ENCODE measurements around the gene TACR2. TPM values are rescaled to one million over a fixed set of nuclear protein-coding genes. Genes with fewer than 3 reads are reported as not detected.

The TACR2 gene
- total and polyA plus RNA-seq, 2 donors (not counting 3 experiments of a cell fraction or from before 2014, with no cell fraction given): 0.19 TPM; not detected in 1

GRCh38 chr10:69383558-69383957, 33.2 kb downstream of the TACR2 start:
- H3K9ac ChIP-seq (replicated peaks; ENCODE audit: extremely low read depth, insufficient read depth, low read length): no peak overlapping the region
- H3K9me3 ChIP-seq (replicated peaks; ENCODE audit: control insufficient read depth, insufficient read depth, low read length): no peaks in the 10 kb centered on the region
- CTCF ChIA-PET: interaction anchor here (2.2 kb wide), 1 partner anchor 9 kb away, joined by 8 read pairs; no protein-coding TSS in a partner anchor
- DNase-seq (ENCODE audit: low read depth, low spot score) (no peak), FAIRE-seq (no peak)
- no peaks in the 10 kb centered on the region for H3K27me3 ChIP-seq (ENCODE audit: control insufficient read depth in 2 of 2, insufficient read depth in 2 of 2, low read length in 2 of 2)
- no peak overlapping the region for H3K27ac ChIP-seq (ENCODE audit: insufficient read depth, low read depth, low read length)
- peaks cover 26 to 27% of the 10 kb centered on the region in 2 experiments for H3K36me3 ChIP-seq (ENCODE audit: control insufficient read depth in 2 of 2, extremely low read depth in 1 of 2, insufficient read depth in 2 of 2, low read length in 2 of 2)
- TF ChIP-seq CTCF (IDR thresholded peaks at IDR 0.05; ENCODE audit: extremely low read depth in 1 of 2, insufficient read depth in 1 of 2, low read depth in 1 of 2, low read length in 2 of 2) (no peak), POLR2AphosphoS5 (IDR thresholded peaks at IDR 0.05; ENCODE audit: insufficient read depth, low read depth, low read length) (no peak), GATA2 (IDR thresholded peaks at IDR 0.05; ENCODE audit: insufficient read depth, insufficient read length, low read depth, low read length) (no peak), MYC (IDR thresholded peaks at IDR 0.05; ENCODE audit: low read depth, low read length) (no peak), EZH2 (IDR thresholded peaks at IDR 0.05; ENCODE audit: borderline replicate concordance, low read depth, low read length, severe bottlenecking) (no peak), MAX (IDR thresholded peaks at IDR 0.05; ENCODE audit: insufficient read depth, insufficient read length) (no peak), FOS (IDR thresholded peaks at IDR 0.05; ENCODE audit: borderline replicate concordance, insufficient read depth, low read length) (no peak), JUN (IDR thresholded peaks at IDR 0.05; ENCODE audit: borderline replicate concordance, insufficient read depth, insufficient read length, low read depth) (no peak), POLR2A (IDR thresholded peaks at IDR 0.05; ENCODE audit: low read depth, low read length) (no peak)
- no peak overlapping the region for H2AFZ ChIP-seq (ENCODE audit: low read depth, low read length)
- H3K4me1 ChIP-seq (ENCODE audit: control insufficient read depth, extremely low read depth, insufficient read depth, low read length): peaks cover under 1% of the 10 kb centered on the region
- BruUV-seq (replicated peaks): no TSS peak
- dilution Hi-C loops (cut with MboI; ENCODE audit: extremely low pct_ligation_motif_present, low sequenced_read_pairs): loop anchor here (25.0 kb wide), 1 partner anchor 146 kb away; no protein-coding TSS in a partner anchor
- no peaks in the 10 kb centered on the region for H3K79me2 ChIP-seq (ENCODE audit: control insufficient read depth, insufficient read depth, low read length)
- H3K4me2 ChIP-seq (ENCODE audit: insufficient read depth, low read length): no peak overlapping the region
- H3K4me3 ChIP-seq (replicated peaks in 1 of 3; ENCODE audit: insufficient read depth in 1 of 3, low read depth in 1 of 3, low read length in 3 of 3): no peak overlapping the region
- no peaks in the 10 kb centered on the region for H4K20me1 ChIP-seq (replicated peaks; ENCODE audit: control insufficient read depth, extremely low read depth, insufficient read depth, low read length)
- no peaks in the 10 kb centered on the region for H3K9me1 ChIP-seq (replicated peaks; ENCODE audit: control insufficient read depth, extremely low read depth, insufficient read depth, low read length)
- POLR2A ChIA-PET: no interaction called here
- intact Hi-C loops (cut with micrococcal nuclease): no loop called here

All from endothelial cell of umbilical vein (primary cell).